ENCODE measurements around the gene PTPRR. TPM values are rescaled to one million over a fixed set of nuclear protein-coding genes. Genes with fewer than 3 reads are reported as not detected.
"Not testable (repeated sequence)": the region's sequence is repeated elsewhere in the genome, so short reads cannot be mapped to it uniquely, and the experiment has no call there.

The PTPRR gene
- total RNA-seq, 1 donor from 2014 or later, result 1.4 TPM

- no peaks in the 10 kb centered on the region for H3K36me3 Mint-ChIP-seq (ENCODE audit: low read depth, unreplicated experiment)
- FAIRE-seq, result no peak
These were observed 184.0 kb downstream of the PTPRR start for GRCh38 chr12:70736351-70737133.

GRCh38 chr12:70735197-70735596 lies 185.3 kb downstream of the PTPRR start:
- H3K9me3 ChIP-seq (ENCODE audit: insufficient read depth, low read depth, low read length); H3K4me2 ChIP-seq (ENCODE audit: low read length); H3K27ac ChIP-seq (ENCODE audit: low read depth, low read length); FAIRE-seq; H3K27ac Mint-ChIP-seq (ENCODE audit: unreplicated experiment); H3K4me1 ChIP-seq (ENCODE audit: insufficient read depth, low read length); H3K36me3 ChIP-seq (ENCODE audit: insufficient read depth, low read length); H3K9ac ChIP-seq (ENCODE audit: low read length); H3K27me3 ChIP-seq (ENCODE audit: insufficient read depth, low read length); DNase-seq (ENCODE audit: low read depth); H3K4me1 Mint-ChIP-seq (ENCODE audit: low read depth, unreplicated experiment); H3K36me3 Mint-ChIP-seq (ENCODE audit: low read depth, unreplicated experiment); H3K79me2 ChIP-seq (ENCODE audit: insufficient read depth, low read length); H3K4me3 Mint-ChIP-seq (ENCODE audit: unreplicated experiment); H3K27me3 Mint-ChIP-seq (ENCODE audit: low read depth, unreplicated experiment); H2AFZ ChIP-seq (ENCODE audit: low read depth, low read length); H3K4me3 ChIP-seq (ENCODE audit: insufficient read depth, low read depth, low read length); H4K20me1 ChIP-seq (ENCODE audit: insufficient read depth, low read length); H3K9me3 Mint-ChIP-seq (ENCODE audit: unreplicated experiment): not testable (repeated sequence)

More at GRCh38 chr12:70736351-70737133, 184.0 kb downstream of the PTPRR start:
- H3K9me3 Mint-ChIP-seq (ENCODE audit: unreplicated experiment), result peaks cover 4% of the 10 kb centered on the region
- Histone ChIP-seq H3K27me3 (ENCODE audit: insufficient read depth, low read length) (no peaks in the 10 kb centered on the region), H2AFZ (ENCODE audit: low read depth, low read length) (no peak overlapping the region), H3K4me1 (ENCODE audit: insufficient read depth, low read length) (no peaks in the 10 kb centered on the region), H3K9me3 (ENCODE audit: insufficient read depth, low read depth, low read length) (no peaks in the 10 kb centered on the region), H3K79me2 (ENCODE audit: insufficient read depth, low read length) (no peaks in the 10 kb centered on the region), H3K9ac (ENCODE audit: low read length) (no peak overlapping the region), H3K4me2 (ENCODE audit: low read length) (no peak overlapping the region), H3K36me3 (ENCODE audit: insufficient read depth, low read length) (no peaks in the 10 kb centered on the region), H3K27ac (ENCODE audit: low read depth, low read length) (no peak overlapping the region), H4K20me1 (ENCODE audit: insufficient read depth, low read length) (no peaks in the 10 kb centered on the region), H3K4me3 (ENCODE audit: insufficient read depth, low read depth, low read length) (no peak overlapping the region)
- H3K4me1 Mint-ChIP-seq (ENCODE audit: low read depth, unreplicated experiment), result no peaks in the 10 kb centered on the region
- H3K4me3 Mint-ChIP-seq (ENCODE audit: unreplicated experiment), result no peak overlapping the region
- DNase-seq (ENCODE audit: low read depth), result no peak
- no peaks in the 10 kb centered on the region for H3K27me3 Mint-ChIP-seq (ENCODE audit: low read depth, unreplicated experiment)
- TF ChIP-seq EZH2 (IDR thresholded peaks at IDR 0.05; ENCODE audit: insufficient read depth, low read length), result no peak
- TF ChIP-seq, protein P1, sequence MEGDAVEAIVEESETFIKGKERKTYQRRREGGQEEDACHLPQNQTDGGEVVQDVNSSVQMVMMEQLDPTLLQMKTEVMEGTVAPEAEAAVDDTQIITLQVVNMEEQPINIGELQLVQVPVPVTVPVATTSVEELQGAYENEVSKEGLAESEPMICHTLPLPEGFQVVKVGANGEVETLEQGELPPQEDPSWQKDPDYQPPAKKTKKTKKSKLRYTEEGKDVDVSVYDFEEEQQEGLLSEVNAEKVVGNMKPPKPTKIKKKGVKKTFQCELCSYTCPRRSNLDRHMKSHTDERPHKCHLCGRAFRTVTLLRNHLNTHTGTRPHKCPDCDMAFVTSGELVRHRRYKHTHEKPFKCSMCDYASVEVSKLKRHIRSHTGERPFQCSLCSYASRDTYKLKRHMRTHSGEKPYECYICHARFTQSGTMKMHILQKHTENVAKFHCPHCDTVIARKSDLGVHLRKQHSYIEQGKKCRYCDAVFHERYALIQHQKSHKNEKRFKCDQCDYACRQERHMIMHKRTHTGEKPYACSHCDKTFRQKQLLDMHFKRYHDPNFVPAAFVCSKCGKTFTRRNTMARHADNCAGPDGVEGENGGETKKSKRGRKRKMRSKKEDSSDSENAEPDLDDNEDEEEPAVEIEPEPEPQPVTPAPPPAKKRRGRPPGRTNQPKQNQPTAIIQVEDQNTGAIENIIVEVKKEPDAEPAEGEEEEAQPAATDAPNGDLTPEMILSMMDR (IDR thresholded peaks at IDR 0.05; ENCODE audit: insufficient read depth, low read depth, low read length), result no peak
- H3K27ac Mint-ChIP-seq (ENCODE audit: unreplicated experiment), result no peak overlapping the region

- H3K9me3 Mint-ChIP-seq (ENCODE audit: unreplicated experiment), result peaks cover 2% of the 10 kb centered on the region
- peak; percentile 76 for FAIRE-seq
These were observed 187.2 kb downstream of the PTPRR start for GRCh38 chr12:70733385-70733784.

More at GRCh38 chr12:70733385-70733784, 187.2 kb downstream of the PTPRR start:
- no peak overlapping the region for H3K9ac ChIP-seq (ENCODE audit: low read length)
- H4K20me1 ChIP-seq (ENCODE audit: insufficient read depth, low read length), result no peaks in the 10 kb centered on the region
- no peak for TF ChIP-seq EZH2 (IDR thresholded peaks at IDR 0.05; ENCODE audit: insufficient read depth, low read length)
- TF ChIP-seq, protein P1 (IDR thresholded peaks at IDR 0.05; ENCODE audit: insufficient read depth, low read depth, low read length), result peak; percentile 85
- no peaks in the 10 kb centered on the region for H3K79me2 ChIP-seq (ENCODE audit: insufficient read depth, low read length)
- no peak overlapping the region for H3K4me2 ChIP-seq (ENCODE audit: low read length)
- H2AFZ ChIP-seq (ENCODE audit: low read depth, low read length), result no peak overlapping the region
- H3K27me3 ChIP-seq (ENCODE audit: insufficient read depth, low read length), result peaks cover 5% of the 10 kb centered on the region
- Mint-ChIP-seq H3K36me3 (ENCODE audit: low read depth, unreplicated experiment) (no peaks in the 10 kb centered on the region), H3K4me3 (ENCODE audit: unreplicated experiment) (no peak overlapping the region), H3K27ac (ENCODE audit: unreplicated experiment) (no peak overlapping the region), H3K4me1 (ENCODE audit: low read depth, unreplicated experiment) (no peaks in the 10 kb centered on the region), H3K27me3 (ENCODE audit: low read depth, unreplicated experiment) (peaks cover 5% of the 10 kb centered on the region)
- H3K4me1 ChIP-seq (ENCODE audit: insufficient read depth, low read length), result no peaks in the 10 kb centered on the region
- H3K4me3 ChIP-seq (ENCODE audit: insufficient read depth, low read depth, low read length), result no peak overlapping the region
- DNase-seq (ENCODE audit: low read depth), result peak; percentile 37
- no peak overlapping the region for H3K27ac ChIP-seq (ENCODE audit: low read depth, low read length)
- H3K36me3 ChIP-seq (ENCODE audit: insufficient read depth, low read length), result no peaks in the 10 kb centered on the region
- no peaks in the 10 kb centered on the region for H3K9me3 ChIP-seq (ENCODE audit: insufficient read depth, low read depth, low read length)
